WTC11 (cell line): Measurements from ENCODE around the gene KDELR3. TPM values are rescaled to one million over a fixed set of nuclear protein-coding genes. Genes with fewer than 3 reads are reported as not detected.

ENCODE experiments used
- ATAC-seq: fragments of 200-7000 bp; cut with Tn5 transposase; 2 replicates; pipeline ENCODE4 v1.10.0; 2021; ENCODE audit warnings: mild to moderate bottlenecking, moderate library complexity
- CTCF ChIA-PET: fragments of 300-600 bp; sonication (Branson Sonifier 250); formaldehyde crosslinking; loops from one replicate; lab custom pipeline; 2021; ENCODE audit warnings: antibody characterized with exemption; lab: Charles Lee
- POLR2A ChIA-PET: fragments of 350-600 bp; sonication (Branson Sonifier 250); formaldehyde crosslinking; loops from one replicate; lab custom pipeline; 2021; ENCODE audit warnings: antibody characterized with exemption; lab: Charles Lee
- DNase-seq: peaks from one replicate; pipeline ENCODE4 v3.0.0; 2021; ENCODE audit warnings: low spot score
- H3K27ac Mint-ChIP-seq: 2 replicates; pipeline ENCODE4 v1.8.0; 2021; ENCODE audit warnings: mixed read lengths
- H3K27me3 Mint-ChIP-seq: 2 replicates; pipeline ENCODE4 v1.8.0; 2021; ENCODE audit warnings: low read depth, mild to moderate bottlenecking, moderate library complexity, mixed read lengths
- H3K36me3 Mint-ChIP-seq: 2 replicates; pipeline ENCODE4 v1.8.0; 2021; ENCODE audit warnings: mixed read lengths
- H3K4me1 Mint-ChIP-seq: 2 replicates; pipeline ENCODE4 v1.8.0; 2022; ENCODE audit warnings: mixed read lengths
- H3K4me3 Mint-ChIP-seq: 2 replicates; pipeline ENCODE4 v1.8.0; 2021; ENCODE audit warnings: mild to moderate bottlenecking, moderate library complexity, mixed read lengths
- H3K9me3 Mint-ChIP-seq: 2 replicates; pipeline ENCODE4 v1.8.0; 2021; ENCODE audit warnings: mixed read lengths
- CBFB ChIP-seq: sonication (generic); formaldehyde crosslinking; IDR thresholded peaks from 2 replicates; pipeline ENCODE4 v1.8.1; 2022; ENCODE audit warnings: mild to moderate bottlenecking, low read depth, missing genetic modification reagents
- ESRRA ChIP-seq: sonication (generic); formaldehyde crosslinking; IDR thresholded peaks from 2 replicates; pipeline ENCODE4 v1.8.1; 2022; ENCODE audit warnings: mild to moderate bottlenecking, missing genetic modification reagents, borderline replicate concordance
- GRHL2 ChIP-seq: fragments of 250-450 bp; sonication (Bioruptor Pico); IDR thresholded peaks from 2 replicates; pipeline ENCODE4 v1.8.0; 2022; ENCODE audit warnings: mild to moderate bottlenecking, moderate library complexity; ENCODE audit not compliant: insufficient replicate concordance, severe bottlenecking
- IRF2 ChIP-seq: sonication (generic); formaldehyde crosslinking; IDR thresholded peaks from 2 replicates; pipeline ENCODE4 v1.8.0; 2022; ENCODE audit warnings: low read depth, missing genetic modification reagents, borderline replicate concordance
- NFATC4 ChIP-seq: fragments of 250-450 bp; sonication (Bioruptor Pico); IDR thresholded peaks from 2 replicates; pipeline ENCODE4 v1.9.0; 2021; ENCODE audit warnings: mild to moderate bottlenecking
- NFE2L1 ChIP-seq: sonication (generic); formaldehyde crosslinking; IDR thresholded peaks from 2 replicates; pipeline ENCODE4 v1.8.1; 2023; ENCODE audit warnings: missing genetic modification reagents
- NR2C2 ChIP-seq: sonication (generic); formaldehyde crosslinking; IDR thresholded peaks from 2 replicates; pipeline ENCODE4 v1.8.0; 2022; ENCODE audit warnings: mild to moderate bottlenecking, missing genetic modification reagents
- PRDM15 ChIP-seq: sonication (generic); formaldehyde crosslinking; IDR thresholded peaks from 2 replicates; pipeline ENCODE4 v1.8.0; 2022; ENCODE audit warnings: missing genetic modification reagents
- RORB ChIP-seq: fragments of 250-450 bp; sonication (Bioruptor Pico); IDR thresholded peaks from 2 replicates; pipeline ENCODE4 v1.9.0; 2021; ENCODE audit warnings: mild to moderate bottlenecking
- SMAD4 ChIP-seq: sonication (generic); formaldehyde crosslinking; IDR thresholded peaks from 2 replicates; pipeline ENCODE4 v1.8.0; 2022; ENCODE audit warnings: mild to moderate bottlenecking, missing genetic modification reagents
- TCF7 ChIP-seq: sonication (generic); formaldehyde crosslinking; IDR thresholded peaks from 2 replicates; pipeline ENCODE4 v1.8.0; 2022; ENCODE audit warnings: mild to moderate bottlenecking, low read depth, missing genetic modification reagents, moderate library complexity
- ZBTB21 ChIP-seq: sonication (generic); formaldehyde crosslinking; IDR thresholded peaks from 2 replicates; pipeline ENCODE4 v1.8.1; 2023; ENCODE audit warnings: mild to moderate bottlenecking, missing genetic modification reagents, borderline replicate concordance
- ZMAT4 ChIP-seq: fragments of 250-450 bp; sonication (Bioruptor Pico); IDR thresholded peaks from 2 replicates; pipeline ENCODE4 v1.9.0; 2021; ENCODE audit warnings: mild to moderate bottlenecking
- ZNF416 ChIP-seq: fragments of 250-450 bp; sonication (Bioruptor Pico); IDR thresholded peaks from 2 replicates; pipeline ENCODE4 v1.9.0; 2021; ENCODE audit warnings: mild to moderate bottlenecking, inconsistent platforms
- ZNF423 ChIP-seq: fragments of 250-450 bp; sonication (Bioruptor Pico); IDR thresholded peaks from 2 replicates; pipeline ENCODE4 v2.1.2; 2022; ENCODE audit warnings: mild to moderate bottlenecking, moderate library complexity
- total RNA-seq: library from RNA; stranded (reverse); gene quantifications from 3 replicates; pipeline ENCODE4 v1.2.3, GENCODE V29; 2021
- TF ChIP-seq, protein P1 (sequence below): sonication (generic); formaldehyde crosslinking; IDR thresholded peaks from 2 replicates; pipeline ENCODE4 v1.8.1; 2023; ENCODE audit warnings: mild to moderate bottlenecking, moderate library complexity, missing genetic modification reagents
- TF ChIP-seq, protein P2 (sequence below): sonication (generic); formaldehyde crosslinking; IDR thresholded peaks from 2 replicates; pipeline ENCODE4 v1.8.1; 2022; ENCODE audit warnings: low read depth, mild to moderate bottlenecking, moderate library complexity, missing genetic modification reagents, borderline replicate concordance
- TF ChIP-seq, protein P3 (sequence below): sonication (generic); formaldehyde crosslinking; IDR thresholded peaks from 2 replicates; pipeline ENCODE4 v1.8.1; 2022; ENCODE audit warnings: mild to moderate bottlenecking, moderate library complexity, missing genetic modification reagents
- TF ChIP-seq, protein P4 (sequence below): sonication (generic); formaldehyde crosslinking; IDR thresholded peaks from 2 replicates; pipeline ENCODE4 v1.8.1; 2023; ENCODE audit warnings: mild to moderate bottlenecking, missing genetic modification reagents, moderate library complexity
- TF ChIP-seq, protein P5 (sequence below): fragments of 250-450 bp; sonication (Bioruptor Pico); IDR thresholded peaks from 2 replicates; pipeline ENCODE4 v1.9.0; 2021; ENCODE audit warnings: moderate library complexity, mild to moderate bottlenecking, inconsistent platforms, borderline replicate concordance

The KDELR3 gene
- total RNA-seq, 1 experiment from 2014 or later: 5.7 TPM

DNA sequence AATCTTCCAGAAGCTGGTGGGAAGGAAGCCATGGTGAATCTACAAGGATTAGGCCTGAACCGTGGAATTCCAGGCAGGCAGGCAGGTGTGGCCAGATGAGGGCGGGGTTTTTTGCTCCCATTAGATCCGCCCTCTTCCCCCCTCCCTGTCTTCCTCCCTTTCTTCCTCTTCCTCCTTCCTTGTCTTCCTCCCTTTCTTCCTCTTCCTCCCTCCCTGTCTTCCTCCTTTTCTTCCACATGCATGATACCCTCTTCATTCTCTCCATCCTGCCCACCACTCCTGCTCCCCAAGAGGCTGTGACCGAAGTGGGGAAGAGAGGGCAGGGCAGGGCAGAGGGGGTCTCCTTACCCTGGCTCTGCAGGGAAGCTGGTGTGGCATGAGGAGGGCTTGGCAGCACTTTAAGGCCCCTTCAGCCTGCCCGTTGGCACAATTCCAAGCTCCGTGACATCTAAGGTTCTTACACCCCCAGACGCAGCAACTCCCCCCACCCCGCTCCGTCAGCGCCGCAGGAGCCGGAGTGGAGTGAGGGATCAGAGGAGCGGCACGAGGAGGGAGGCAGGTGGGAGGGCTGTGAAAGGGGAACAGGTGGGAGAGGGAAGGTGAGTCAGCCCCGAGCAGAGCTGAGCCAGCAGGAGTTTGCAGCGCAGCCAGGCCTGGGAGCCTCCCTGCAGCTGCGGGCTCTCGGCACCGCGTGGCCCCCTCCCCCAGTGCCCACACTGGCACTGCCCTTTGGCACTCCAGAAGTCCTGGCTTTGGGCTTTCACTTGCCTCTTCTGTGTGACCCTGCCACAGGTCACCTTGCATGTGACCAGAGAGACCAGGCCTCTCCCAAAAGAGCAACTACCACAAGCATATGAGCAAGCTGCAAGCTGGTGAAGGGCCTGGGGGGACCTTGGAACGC, 45.0 kb upstream of the KDELR3 start (continued):
- TF ChIP-seq NFATC4 (CRISPR knock-in tag) (no peak), CBFB (CRISPR knock-in tag) (0 out of 2 replicates have a peak, but pooled peaks have one; percentile 57), TCF7 (CRISPR knock-in tag) (no peak; the same call in 1 of the 2 replicates), ZNF416 (CRISPR knock-in tag) (no peak), ZBTB21 (CRISPR knock-in tag) (0 out of 2 replicates have a peak, but pooled peaks have one; percentile 27), GRHL2 (CRISPR knock-in tag) (no peak), NFE2L1 (CRISPR knock-in tag) (no peak)
- TF ChIP-seq, protein P1, sequence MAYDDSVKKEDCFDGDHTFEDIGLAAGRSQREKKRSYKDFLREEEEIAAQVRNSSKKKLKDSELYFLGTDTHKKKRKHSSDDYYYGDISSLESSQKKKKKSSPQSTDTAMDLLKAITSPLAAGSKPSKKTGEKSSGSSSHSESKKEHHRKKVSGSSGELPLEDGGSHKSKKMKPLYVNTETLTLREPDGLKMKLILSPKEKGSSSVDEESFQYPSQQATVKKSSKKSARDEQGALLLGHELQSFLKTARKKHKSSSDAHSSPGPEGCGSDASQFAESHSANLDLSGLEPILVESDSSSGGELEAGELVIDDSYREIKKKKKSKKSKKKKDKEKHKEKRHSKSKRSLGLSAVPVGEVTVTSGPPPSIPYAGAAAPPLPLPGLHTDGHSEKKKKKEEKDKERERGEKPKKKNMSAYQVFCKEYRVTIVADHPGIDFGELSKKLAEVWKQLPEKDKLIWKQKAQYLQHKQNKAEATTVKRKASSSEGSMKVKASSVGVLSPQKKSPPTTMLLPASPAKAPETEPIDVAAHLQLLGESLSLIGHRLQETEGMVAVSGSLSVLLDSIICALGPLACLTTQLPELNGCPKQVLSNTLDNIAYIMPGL (CRISPR knock-in tag): no peak
- TF ChIP-seq, protein P2, sequence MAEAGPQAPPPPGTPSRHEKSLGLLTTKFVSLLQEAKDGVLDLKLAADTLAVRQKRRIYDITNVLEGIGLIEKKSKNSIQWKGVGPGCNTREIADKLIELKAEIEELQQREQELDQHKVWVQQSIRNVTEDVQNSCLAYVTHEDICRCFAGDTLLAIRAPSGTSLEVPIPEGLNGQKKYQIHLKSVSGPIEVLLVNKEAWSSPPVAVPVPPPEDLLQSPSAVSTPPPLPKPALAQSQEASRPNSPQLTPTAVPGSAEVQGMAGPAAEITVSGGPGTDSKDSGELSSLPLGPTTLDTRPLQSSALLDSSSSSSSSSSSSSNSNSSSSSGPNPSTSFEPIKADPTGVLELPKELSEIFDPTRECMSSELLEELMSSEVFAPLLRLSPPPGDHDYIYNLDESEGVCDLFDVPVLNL (CRISPR knock-in tag): no peak
- TF ChIP-seq, protein P3, sequence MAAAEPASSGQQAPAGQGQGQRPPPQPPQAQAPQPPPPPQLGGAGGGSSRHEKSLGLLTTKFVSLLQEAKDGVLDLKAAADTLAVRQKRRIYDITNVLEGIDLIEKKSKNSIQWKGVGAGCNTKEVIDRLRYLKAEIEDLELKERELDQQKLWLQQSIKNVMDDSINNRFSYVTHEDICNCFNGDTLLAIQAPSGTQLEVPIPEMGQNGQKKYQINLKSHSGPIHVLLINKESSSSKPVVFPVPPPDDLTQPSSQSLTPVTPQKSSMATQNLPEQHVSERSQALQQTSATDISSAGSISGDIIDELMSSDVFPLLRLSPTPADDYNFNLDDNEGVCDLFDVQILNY (CRISPR knock-in tag): no peak
- TF ChIP-seq, protein P4, sequence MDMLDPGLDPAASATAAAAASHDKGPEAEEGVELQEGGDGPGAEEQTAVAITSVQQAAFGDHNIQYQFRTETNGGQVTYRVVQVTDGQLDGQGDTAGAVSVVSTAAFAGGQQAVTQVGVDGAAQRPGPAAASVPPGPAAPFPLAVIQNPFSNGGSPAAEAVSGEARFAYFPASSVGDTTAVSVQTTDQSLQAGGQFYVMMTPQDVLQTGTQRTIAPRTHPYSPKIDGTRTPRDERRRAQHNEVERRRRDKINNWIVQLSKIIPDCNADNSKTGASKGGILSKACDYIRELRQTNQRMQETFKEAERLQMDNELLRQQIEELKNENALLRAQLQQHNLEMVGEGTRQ (CRISPR knock-in tag): no peak

DNA sequence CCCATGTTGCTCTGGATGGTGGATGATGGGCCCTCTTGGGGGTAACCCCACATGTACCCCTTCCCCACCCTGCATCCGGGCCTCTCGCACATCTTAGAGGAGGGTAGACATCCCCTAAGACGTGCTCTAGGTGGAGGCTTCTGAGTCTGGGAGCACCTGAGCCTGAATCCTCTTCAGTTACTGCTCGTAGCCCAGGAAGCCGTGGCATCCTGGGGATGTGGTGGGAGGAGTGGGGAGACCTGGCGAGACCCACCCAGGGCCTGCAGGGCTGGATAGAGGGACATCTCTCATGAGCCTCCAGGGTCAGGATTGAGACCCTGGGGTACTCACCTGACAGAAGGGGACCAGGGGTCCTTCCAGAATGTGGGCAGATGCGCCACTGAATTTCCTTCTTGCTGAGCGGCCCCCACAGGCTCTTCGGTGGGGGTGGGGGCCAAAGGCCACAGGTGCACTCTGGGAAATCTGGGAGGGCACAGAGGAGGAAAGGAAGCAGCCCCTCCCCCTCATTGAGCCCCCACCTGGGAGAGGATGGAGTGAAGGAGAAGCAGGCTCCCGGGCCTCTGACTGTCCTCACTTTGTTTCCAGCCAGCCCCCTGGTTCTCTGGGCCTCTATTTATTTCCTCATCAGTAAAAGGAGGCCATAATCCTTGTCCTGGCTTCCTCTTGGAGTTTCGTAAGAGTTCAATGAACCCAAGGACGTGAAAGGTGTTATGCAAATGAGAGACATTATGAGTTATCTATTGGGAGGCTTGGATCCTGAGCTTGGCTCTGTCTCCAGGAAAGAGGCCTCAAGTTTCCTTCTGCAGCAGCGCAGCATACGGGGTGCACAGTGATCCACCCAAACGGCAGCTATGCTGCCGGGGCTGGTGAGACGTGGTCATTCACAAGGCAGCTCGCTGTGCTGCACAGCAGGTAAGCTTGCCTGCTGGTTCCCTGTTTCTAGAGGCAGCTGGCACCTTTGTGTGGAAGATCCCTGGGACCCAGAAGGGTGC, 44.1 kb upstream of the KDELR3 start:
- CTCF ChIA-PET: interaction anchor here (0.6 to 3.8 kb wide), 3 partner anchors 10 to 331 kb away, joined by 4 to 30 read pairs (median 22); no protein-coding TSS in a partner anchor
- Mint-ChIP-seq H3K4me3 (no peak overlapping the region), H3K27me3 (no peaks in the 10 kb centered on the region), H3K36me3 (no peaks in the 10 kb centered on the region), H3K27ac (no peak overlapping the region), H3K4me1 (peaks cover 24% of the 10 kb centered on the region), H3K9me3 (no peaks in the 10 kb centered on the region)
- POLR2A ChIA-PET: no interaction called here
- ATAC-seq (no peak), DNase-seq (no peak)
- TF ChIP-seq ZNF423 (peak; percentile 62; the same call in 1 of the 2 replicates), RORB (CRISPR knock-in tag) (no peak)

DNA sequence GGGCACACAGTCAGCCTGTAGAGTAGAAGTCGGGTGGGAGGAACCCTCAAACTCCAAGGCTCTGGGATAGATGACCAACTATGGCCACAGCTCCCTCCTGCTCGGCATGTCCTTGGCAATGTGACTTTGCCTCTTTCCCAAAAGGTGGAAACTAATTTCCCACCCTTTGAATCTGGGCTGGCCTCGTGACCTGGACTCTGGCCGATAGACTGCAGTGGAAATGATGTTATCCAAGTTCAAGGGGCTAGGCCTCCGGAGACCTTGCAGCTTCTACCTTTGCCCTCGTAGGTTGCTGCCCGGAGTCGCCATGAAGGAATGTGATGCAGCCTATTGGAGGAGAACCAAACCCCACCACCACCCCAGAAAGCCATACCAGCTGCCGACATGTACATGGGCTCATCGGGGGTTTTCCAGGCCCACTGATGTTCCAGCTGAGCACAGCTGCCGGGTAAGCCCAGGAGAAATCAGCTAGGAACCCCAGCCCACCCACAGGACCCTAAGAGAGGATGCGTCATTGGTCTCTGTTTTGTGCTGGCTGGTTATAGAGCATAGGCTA, 43.3 kb upstream of the KDELR3 start:
- no peak overlapping the region for H3K4me3 Mint-ChIP-seq
- H3K27me3 Mint-ChIP-seq: no peaks in the 10 kb centered on the region
- POLR2A ChIA-PET: no interaction called here
- H3K4me1 Mint-ChIP-seq: peaks cover 24% of the 10 kb centered on the region
- CTCF ChIA-PET: interaction anchor here (0.6 to 3.8 kb wide), 3 partner anchors 10 to 330 kb away, joined by 4 to 30 read pairs (median 22); no protein-coding TSS in a partner anchor
- no peaks in the 10 kb centered on the region for H3K36me3 Mint-ChIP-seq
- no peak for ATAC-seq
- H3K27ac Mint-ChIP-seq: no peak overlapping the region
- no peak for DNase-seq
- no peaks in the 10 kb centered on the region for H3K9me3 Mint-ChIP-seq
- no peak for TF ChIP-seq NR2C2 (CRISPR knock-in tag)
- TF ChIP-seq PRDM15: no peak
- no peak for TF ChIP-seq ESRRA
- TF ChIP-seq IRF2 (CRISPR knock-in tag): no peak
- TF ChIP-seq, protein P5, sequence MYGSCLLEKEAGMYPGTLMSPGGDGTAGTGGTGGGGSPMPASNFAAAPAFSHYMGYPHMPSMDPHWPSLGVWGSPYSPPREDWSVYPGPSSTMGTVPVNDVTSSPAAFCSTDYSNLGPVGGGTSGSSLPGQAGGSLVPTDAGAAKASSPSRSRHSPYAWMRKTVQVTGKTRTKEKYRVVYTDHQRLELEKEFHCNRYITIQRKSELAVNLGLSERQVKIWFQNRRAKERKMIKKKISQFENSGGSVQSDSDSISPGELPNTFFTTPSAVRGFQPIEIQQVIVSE (CRISPR knock-in tag): no peak
- no peak for TF ChIP-seq ZMAT4 (CRISPR knock-in tag)
- no peak for TF ChIP-seq SMAD4 (CRISPR knock-in tag)
